GM18951 (cell line): ENCODE measurements around the gene HSPA12A.

Source experiments
- POLR2A ChIP-seq: IDR thresholded peaks from 4 replicates; pipeline ENCODE4 v1.6.1; 2011; ENCODE audit warnings: mild to moderate bottlenecking; ENCODE audit not compliant: insufficient read length, insufficient read depth; ENCODE audit errors: extremely low read depth
- in situ Hi-C: fragments of 300-500 bp; cut with MboI; formaldehyde crosslinking; loops from one replicate; pipeline ENCODE4 v1.12.0; 2022; ENCODE audit warnings: low sequenced_read_pairs, mixed read lengths, inconsistent platforms; ENCODE audit not compliant: unreplicated experiment

HSPA12A gene

DNA sequence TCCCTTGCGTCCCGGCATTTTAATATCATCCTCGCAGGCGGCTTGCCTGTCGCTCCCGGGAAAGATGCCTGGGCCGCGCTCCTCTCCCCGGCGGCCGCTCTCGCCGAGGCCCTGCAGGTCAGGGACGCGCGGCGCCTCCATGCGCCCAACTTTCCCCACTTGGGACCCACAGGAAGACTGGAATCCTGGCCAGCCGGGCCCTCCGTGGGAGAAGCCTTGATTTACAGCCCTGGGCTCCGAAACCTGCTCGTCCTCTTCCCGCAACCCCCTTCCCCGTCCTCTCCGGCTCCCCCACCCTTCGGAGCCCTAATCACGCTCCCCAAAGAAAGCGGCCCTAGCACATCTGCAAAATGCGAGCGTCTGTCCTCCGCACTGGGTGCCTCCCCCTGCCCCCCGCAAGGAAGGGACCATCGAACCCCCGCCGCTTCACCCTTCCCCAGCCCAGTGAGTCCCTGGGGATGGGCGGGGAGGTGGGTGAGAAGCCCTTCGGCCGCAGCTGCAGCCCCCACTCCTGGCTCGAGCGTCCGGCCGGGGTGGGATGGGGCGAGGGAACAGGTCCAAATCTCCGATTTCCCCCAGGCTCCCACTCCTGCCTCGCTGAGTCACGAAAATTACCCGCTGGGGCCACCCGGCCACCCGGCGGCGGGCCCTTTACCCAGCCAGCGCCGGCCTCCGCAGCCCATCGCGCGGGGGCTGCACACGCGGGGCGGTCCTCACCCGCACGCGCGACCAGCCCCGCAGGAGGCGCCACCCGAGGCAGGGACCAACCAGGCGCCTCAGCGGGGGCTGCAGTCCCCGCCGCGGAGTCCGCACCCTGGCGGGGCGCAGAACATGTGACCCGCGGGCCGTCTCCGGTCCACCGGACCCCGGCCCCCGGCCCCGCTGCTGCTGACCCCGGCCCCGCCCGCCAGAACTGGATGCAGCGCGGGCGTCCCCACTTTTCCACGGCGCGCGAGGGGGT lies 695 bp downstream of the HSPA12A start:
- in situ Hi-C loops: no loop called here
- TF ChIP-seq POLR2A: no peak

DNA sequence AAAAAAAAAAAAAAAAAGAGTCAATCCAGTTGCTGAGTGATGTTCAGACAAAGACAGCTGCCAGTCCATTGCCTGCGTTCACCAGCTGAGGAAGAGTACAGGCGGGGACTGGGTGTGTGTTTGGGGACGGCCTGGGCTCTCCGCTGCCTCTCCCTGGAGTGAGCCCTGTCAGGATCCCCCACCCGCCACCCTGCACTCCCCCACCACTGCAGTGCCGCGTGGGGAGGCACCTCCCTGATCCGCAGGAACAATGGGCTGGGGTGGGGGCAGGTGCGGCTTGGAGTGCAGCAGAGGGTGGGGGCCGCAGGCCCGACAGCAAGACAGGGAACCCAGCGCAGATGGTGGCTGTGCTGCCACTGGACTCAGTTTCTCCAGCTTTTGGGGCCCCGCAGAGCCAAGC lies 1.4 kb downstream of the HSPA12A start:
- no peak for TF ChIP-seq POLR2A
- in situ Hi-C loops: no loop called here

DNA sequence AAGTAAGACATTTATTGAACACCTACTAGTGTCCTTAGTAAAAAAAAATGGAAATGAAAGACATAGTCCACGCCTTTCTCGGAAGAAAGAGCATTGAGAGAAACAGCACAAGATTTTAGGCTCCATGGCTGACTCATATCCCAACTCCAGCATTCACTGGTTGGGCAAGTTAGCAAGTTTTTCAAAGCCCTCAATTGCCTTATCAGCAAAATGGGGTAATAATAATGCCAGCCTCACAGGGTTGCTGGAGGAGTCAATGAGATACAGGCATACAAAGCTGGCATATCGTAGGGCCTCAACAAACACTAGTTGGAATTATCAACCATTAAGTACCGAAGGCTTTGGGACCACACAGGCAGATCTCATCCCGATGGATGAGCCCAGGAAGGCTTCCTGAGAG lies 4.0 kb downstream of the HSPA12A start:
- no peak for TF ChIP-seq POLR2A
- in situ Hi-C loops: no loop called here

DNA sequence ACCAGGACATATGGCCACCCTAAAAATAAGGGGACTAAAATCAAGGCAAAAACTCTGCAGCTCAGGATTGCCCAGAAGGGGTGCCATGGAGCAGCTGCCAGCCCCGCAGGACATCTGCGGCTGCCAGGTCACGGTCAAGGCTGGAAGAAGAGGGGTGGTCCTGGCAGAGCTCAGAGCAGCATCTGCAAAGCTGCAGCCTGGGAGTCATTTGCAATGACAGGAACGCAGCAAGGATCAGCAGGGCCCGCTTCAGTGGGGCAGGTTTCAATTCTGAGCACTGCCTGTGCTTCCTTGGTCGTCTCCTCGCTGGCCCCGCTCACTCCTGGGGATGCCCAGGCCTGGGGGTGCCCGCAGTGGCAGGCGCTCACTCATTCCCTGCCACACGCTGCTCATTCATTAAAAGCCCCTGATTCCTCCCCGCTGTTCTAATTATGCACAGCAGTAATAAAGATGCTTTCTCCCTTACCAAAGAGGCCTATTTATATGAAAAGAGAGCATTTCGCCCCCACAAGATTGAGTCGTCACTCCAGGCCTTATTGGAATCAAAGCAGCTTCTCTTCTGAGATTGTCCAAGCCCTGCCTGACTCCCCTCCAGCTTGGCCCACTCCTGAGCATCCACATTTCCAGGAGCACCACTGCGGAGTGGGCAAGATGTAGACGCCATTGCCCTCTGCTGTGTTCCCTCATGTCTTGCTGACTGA lies 4.6 kb downstream of the HSPA12A start:
- in situ Hi-C loops: no loop called here

DNA sequence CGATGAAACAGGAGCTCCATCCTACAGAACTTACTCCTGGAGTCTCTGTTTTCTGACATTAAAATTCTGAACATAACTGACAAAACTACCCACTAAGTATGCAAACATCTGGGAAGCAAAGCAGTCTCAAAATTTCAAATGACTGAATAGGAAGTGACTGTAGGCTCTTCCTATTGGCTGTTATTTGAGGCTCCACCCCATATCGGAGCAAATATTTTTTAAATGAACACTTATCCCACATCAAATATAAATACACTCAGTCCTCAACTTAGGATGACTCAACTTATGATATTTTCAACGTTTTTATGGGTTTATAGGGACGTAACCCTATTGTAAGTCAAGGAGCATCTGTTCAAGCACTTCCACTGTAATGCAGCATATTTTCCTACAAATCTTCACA lies 8.8 kb downstream of the HSPA12A start:
- in situ Hi-C loops: no loop called here
- TF ChIP-seq POLR2A: no peak

More for the DNA sequence above, 4.6 kb downstream of the HSPA12A start:
- no peak for TF ChIP-seq POLR2A

DNA sequence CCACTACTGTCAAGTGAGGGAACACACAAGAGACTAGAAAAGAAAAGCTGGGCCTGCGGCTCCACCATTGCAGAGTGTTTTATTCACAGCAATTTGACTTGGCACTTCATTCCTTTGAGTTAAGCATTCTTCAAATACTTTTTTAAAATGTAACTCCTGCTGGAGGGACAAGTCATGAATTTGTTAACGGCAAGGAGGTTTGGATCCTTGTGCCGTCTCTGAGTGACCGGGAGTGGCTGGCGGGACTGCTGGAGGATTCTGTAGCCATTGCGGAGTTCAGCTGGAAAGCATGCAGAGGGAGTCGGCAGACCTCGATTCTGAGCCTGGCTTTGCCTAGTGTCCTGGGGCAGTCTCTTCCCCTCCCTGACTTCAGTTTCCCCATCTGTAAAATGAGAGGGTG lies 9.8 kb downstream of the HSPA12A start:
- TF ChIP-seq POLR2A: no peak
- in situ Hi-C loops: no loop called here

DNA sequence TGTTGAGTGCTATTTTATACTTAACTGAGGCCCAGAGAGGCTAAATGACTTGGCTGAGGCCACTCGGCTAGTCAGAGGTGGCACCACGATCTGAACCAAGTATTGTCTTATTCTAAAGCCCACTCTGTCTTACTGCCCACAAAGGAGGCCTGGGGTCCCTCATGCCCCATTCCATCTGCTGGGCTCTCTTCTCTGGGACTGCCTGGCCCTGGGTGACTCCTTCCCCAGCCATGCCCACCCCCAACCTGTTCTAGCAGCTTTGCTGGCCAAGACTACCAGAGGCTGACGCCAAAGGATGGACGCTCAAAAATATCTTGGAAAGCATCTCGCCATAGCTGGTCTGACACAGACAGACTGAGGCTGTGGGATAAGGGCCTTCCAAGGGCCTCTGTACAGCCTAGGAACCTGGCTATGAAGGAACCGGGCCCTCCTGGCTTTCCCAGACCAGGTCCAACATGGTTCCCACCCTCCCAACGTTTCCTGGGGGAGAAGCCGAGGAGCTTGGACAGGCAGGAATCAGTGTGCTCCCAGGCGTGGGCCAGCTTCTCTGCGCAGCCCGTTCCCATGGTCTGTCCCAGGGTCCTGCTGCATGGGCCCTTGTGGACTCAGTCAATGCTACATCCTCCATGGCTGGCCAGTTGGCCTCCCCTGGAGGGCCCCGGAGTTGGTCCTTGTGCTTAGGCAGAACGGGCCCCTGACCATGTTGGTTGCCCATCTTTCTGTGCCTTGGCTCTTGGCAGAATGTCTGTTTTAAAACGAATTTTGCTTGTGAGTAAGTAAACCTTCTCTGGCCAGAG lies 11.7 kb downstream of the HSPA12A start:
- no peak for TF ChIP-seq POLR2A
- in situ Hi-C loops: no loop called here

DNA sequence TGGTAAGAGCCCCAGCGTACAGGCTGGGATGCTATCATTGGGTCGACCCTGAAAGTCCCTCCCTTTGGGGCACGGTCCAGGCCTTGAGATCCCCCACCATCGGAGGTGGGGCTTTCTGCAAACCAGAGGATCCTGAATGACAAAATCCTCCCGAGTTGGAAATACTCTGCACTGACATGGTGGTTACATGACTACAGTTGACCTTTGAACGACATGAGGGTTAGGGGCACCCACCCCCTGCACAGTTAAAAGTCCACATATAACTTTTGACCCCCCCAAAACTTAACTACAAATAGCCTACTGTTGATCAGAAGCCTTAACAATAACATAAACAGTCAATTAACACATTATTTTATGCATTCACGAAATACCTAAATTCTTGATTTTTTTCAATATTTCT lies 13.1 kb downstream of the HSPA12A start:
- in situ Hi-C loops: no loop called here
- TF ChIP-seq POLR2A: no peak

DNA sequence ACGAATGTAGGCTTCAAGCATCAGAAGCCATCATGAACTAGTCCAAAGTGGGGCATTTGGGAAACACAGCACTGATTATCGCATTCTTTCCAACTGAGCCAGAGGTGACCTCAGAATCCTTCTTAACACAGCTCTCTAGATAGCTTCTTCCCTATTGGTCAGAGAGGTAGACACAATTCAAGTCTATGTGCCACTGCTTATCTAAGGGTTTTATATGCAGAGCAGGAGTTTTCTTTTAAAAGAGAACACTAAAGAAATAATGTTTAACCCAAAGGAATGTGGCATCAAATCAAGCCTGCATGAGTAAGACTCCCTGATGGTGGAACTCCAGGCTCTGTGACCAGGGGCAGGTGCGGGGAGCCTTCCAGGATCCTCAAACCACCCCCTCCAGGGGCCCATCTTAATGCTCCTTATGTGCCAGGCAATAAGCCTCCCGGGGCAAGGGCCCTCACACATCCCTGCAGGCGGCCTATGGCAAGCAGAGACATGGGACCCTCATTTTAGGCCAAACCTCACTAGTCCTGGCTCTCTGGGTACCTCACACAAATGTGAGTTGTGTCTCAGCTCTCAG lies 13.8 kb downstream of the HSPA12A start:
- TF ChIP-seq POLR2A: no peak
- in situ Hi-C loops: no loop called here

DNA sequence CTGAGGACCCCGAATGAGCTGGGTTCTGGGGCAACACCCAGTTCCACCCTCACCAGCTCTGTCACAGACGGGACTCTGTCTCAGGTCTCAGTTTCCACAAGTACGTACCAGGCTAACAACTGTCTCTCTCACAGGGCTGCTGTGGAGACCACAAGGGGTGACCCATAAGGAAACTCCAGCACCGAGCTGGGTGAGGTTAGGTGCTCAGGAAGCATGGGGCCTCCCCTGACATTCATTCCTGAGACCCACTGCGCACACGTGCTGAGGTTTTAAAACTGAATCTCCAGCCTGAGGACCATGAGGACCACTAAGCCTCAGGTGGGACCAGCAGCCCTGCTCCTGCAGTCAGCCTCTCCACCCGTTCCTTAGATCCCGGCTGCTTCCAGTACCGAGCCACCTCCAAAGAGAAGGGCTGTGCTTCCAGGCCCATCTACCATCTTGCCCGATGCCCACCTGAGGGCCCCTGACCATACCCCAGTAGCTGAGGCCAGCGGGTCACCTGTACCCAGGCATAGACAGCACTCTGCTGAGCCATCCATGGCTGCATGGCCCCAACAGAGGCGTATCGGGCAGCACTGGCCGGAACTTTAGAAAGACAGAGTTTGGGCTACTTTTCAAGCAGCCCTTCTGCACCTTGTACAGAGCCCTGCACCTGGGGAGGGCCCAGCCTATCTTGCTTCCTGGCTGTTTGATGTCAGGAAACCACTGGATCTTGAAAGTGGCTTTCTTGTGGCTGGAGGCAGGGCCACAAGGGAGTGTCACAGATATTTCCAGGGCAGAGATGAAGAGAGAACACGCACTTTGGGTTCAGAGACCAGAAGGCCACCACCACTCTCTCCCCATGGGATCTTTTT lies 18.7 kb downstream of the HSPA12A start:
- in situ Hi-C loops: no loop called here
- no peak for TF ChIP-seq POLR2A

DNA sequence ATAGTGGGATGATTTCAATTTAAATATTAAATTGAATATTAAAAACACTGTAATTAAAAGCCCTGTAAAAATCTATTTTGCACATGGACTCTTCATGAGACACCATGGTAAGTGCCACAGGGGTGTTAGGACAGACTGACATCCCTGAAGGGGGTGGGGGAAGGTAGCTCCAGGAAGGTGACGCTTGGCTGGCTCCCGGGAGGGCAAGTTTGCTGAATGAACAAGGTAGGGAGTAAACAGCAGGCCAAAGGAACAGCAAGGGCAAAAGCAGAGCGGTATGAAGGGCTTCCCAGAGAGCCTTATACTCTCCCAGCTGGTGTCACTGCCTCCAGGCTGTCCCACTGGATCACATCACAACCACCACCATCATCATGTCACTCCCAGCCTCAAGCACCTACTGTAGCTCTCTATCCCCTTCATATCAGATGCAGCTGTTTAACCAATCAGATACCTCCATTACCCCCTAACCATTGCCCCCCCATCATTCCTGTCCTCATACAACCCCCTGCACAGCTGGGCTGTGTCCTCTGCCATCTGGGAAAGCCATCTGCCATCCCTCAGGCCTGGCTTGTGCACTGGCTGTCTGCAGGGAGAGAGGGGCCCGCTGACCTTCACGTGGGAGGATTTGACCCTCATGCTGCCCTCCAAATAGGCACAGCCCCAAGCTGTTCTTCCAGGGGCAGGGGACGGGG lies 19.5 kb downstream of the HSPA12A start:
- in situ Hi-C loops: no loop called here
- no peak for TF ChIP-seq POLR2A
